ENCODE data around the gene GFER. TPM values are rescaled to one million over a fixed set of nuclear protein-coding genes. Genes with fewer than 3 reads are reported as not detected.

Gene GFER
- total RNA-seq, 1 donor from 2014 or later, result 32.7 TPM

DNA sequence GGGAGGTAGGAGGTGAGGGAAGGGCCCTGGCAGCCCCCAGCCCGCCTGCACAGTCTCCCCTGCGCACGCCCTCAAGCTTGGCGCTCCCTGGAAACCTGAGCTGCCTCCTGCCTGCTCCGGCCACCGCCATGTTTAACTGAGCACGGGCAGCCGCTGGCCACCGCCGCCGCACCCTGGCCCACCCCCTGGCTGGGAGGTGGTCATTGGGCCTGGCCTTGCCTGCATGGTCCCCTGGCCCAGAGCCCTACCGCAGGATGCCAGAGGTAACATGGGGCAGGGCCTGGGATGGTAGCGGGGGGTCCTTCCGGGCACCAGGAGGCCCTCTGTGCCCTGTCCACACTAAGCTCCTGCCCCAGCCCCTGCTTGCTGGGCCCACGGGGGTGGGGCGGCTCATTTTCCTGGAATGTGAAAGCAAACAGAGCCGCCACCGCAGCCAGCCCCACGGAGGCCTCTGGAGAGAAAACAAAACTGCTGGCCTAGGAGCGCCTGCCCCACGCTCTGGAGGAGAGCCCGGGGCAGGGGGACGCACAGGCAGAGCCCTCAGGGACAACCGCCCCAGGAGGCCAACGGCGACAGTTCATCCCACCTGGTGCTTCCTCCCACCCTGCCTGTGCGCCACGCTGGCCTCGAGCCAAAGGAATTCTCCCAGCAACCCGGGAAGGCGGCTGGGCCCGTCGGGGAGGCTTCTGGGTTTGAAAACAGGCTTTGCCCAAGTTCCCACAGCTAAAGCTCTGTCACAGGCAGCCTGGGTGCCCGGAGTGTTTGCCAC is 51.6 kb downstream of the GFER start:
- intact Hi-C loops (cut with micrococcal nuclease), result no loop called here

- intact Hi-C loops (cut with micrococcal nuclease), result no loop called here
Observed at GRCh38 chr16:2036200-2036966, 52.4 kb downstream of the GFER start.

GRCh38 chr16:2037115-2037514 is 53.1 kb downstream of the GFER start:
- intact Hi-C loops (cut with micrococcal nuclease), result no loop called here

Other genes starting within 250 kb of the GFER start
- 52.0 and 56.9 TPM in 2 replicates for gene NME3, start 212.7 kb upstream of the GFER start, total RNA-seq
- gene EME2, start 211.4 kb upstream of the GFER start, total RNA-seq, result 39.9 and 44.4 TPM in 2 replicates
- 112 and 118 TPM in 2 replicates for gene MRPS34, start 211.1 kb upstream of the GFER start, total RNA-seq
- 37.3 TPM in 2 replicates for gene SPSB3, start 201.6 kb upstream of the GFER start, total RNA-seq
- 52.9 and 53.7 TPM in 2 replicates for gene NUBP2, start 201.2 kb upstream of the GFER start, total RNA-seq
- gene IGFALS, start 190.5 kb upstream of the GFER start, total RNA-seq, result 0.22 TPM in 2 replicates
- gene HAGH, start 157.4 kb upstream of the GFER start, total RNA-seq, result 50.5 and 50.9 TPM in 2 replicates
- gene FAHD1, start 157.0 kb upstream of the GFER start, total RNA-seq, result 10.1 and 12.4 TPM in 2 replicates
- not detected in 2 replicates for gene MEIOB, start 112.0 kb upstream of the GFER start, total RNA-seq
- gene HS3ST6, start 65.8 kb upstream of the GFER start, total RNA-seq, result not detected in 2 replicates
- gene MSRB1, start 41.0 kb upstream of the GFER start, total RNA-seq, result 24.4 and 26.6 TPM in 2 replicates
- gene RPL3L, start 29.5 kb upstream of the GFER start, total RNA-seq, result not detected in 2 replicates
- 118 and 120 TPM in 2 replicates for gene NDUFB10, start 24.7 kb upstream of the GFER start, total RNA-seq
- gene RPS2, start 19.4 kb upstream of the GFER start, total RNA-seq, result 2,266 and 2,280 TPM in 2 replicates
- gene RNF151, start 17.3 kb upstream of the GFER start, total RNA-seq, result 0.27 TPM in 1 of 2 replicates, not detected in the other
- gene TBL3, start 12.1 kb upstream of the GFER start, total RNA-seq, result 36.2 and 39.6 TPM in 2 replicates
- 0.37 and 0.61 TPM in 2 replicates for gene NOXO1, start 2.7 kb upstream of the GFER start, total RNA-seq
- gene SYNGR3, start 5.8 kb downstream of the GFER start, total RNA-seq, result 20.8 and 23.2 TPM in 2 replicates
- gene ZNF598, start 25.6 kb downstream of the GFER start, total RNA-seq, result 71.1 and 73.9 TPM in 2 replicates
- 0.37 and 1.1 TPM in 2 replicates for gene NPW, start 35.6 kb downstream of the GFER start, total RNA-seq
- gene NHERF2, start 42.7 kb downstream of the GFER start, total RNA-seq, result 1.9 and 2.4 TPM in 2 replicates
- gene NTHL1, start 63.6 kb downstream of the GFER start, total RNA-seq, result 24.2 and 31.1 TPM in 2 replicates
- 130 and 131 TPM in 2 replicates for gene TSC2, start 63.8 kb downstream of the GFER start, total RNA-seq
- gene PKD1, start 151.7 kb downstream of the GFER start, total RNA-seq, result 77.2 and 78.4 TPM in 2 replicates
- 0.44 TPM in 1 of 2 replicates, not detected in the other for gene RAB26, start 164.4 kb downstream of the GFER start, total RNA-seq
- gene TRAF7, start 171.6 kb downstream of the GFER start, total RNA-seq, result 56.7 and 57.3 TPM in 2 replicates
- 0.05 TPM in 2 replicates for gene CASKIN1, start 212.4 kb downstream of the GFER start, total RNA-seq
- 36.8 and 38.3 TPM in 2 replicates for gene MLST8, start 221.3 kb downstream of the GFER start, total RNA-seq
- gene BRICD5, start 226.7 kb downstream of the GFER start, total RNA-seq, result 7.6 and 12.5 TPM in 2 replicates
- 22.3 and 24.0 TPM in 2 replicates for gene PGP, start 230.6 kb downstream of the GFER start, total RNA-seq
- 30.5 and 33.8 TPM in 2 replicates for gene E4F1, start 239.4 kb downstream of the GFER start, total RNA-seq

All from T-helper 1 cell treated with Interleukin-12 subunit alpha and Interleukin-12 subunit beta and Interleukin-4 antibody, amounts not matched to agents 30 ng/mL and 1 ng/mL, for 36 hours (primary cell).